KBM-7 (cell line): ENCODE measurements around the gene ANO10.

Experiments
- DNase-seq: peaks from one replicate; pipeline ENCODE4 v3.0.0-alpha.2; 2015
- in situ Hi-C: fragments of 300-500 bp; cut with MboI; formaldehyde crosslinking; loops from 2 replicates; pipeline ENCODE4 v1.14.3; 2020; ENCODE audit warnings: low sequenced_read_pairs, low pct_unique_long_range_greater_than_20kb, mixed read lengths

Gene ANO10

GRCh38 chr3:43345877-43346276 is 275.9 kb downstream of the ANO10 start:
- in situ Hi-C loops: no loop called here
- DNase-seq: no peak

- in situ Hi-C loops: no loop called here
- DNase-seq: no peak
Measured at GRCh38 chr3:43345246-43345645, 276.6 kb downstream of the ANO10 start.

GRCh38 chr3:43344520-43344919 is 277.3 kb downstream of the ANO10 start:
- in situ Hi-C loops: no loop called here
- no peak for DNase-seq

- DNase-seq: no peak
- in situ Hi-C loops: no loop called here
Measured at GRCh38 chr3:43343815-43344214, 278.0 kb downstream of the ANO10 start.

- in situ Hi-C loops: no loop called here
- DNase-seq: no peak
Measured at GRCh38 chr3:43343185-43343584, 278.6 kb downstream of the ANO10 start.

- no peak for DNase-seq
- in situ Hi-C loops: no loop called here
Measured at GRCh38 chr3:43341788-43342187, 280.0 kb downstream of the ANO10 start.

- no peak for DNase-seq
- in situ Hi-C loops: no loop called here
Measured at GRCh38 chr3:43340403-43340802, 281.4 kb downstream of the ANO10 start.

GRCh38 chr3:43338295-43338694 is 283.5 kb downstream of the ANO10 start:
- in situ Hi-C loops: no loop called here
- no peak for DNase-seq

- in situ Hi-C loops: no loop called here
- no peak for DNase-seq
Measured at GRCh38 chr3:43335799-43336198, 286.0 kb downstream of the ANO10 start.

GRCh38 chr3:43334976-43335375 is 286.8 kb downstream of the ANO10 start:
- in situ Hi-C loops: no loop called here

GRCh38 chr3:43331381-43331780 is 290.4 kb downstream of the ANO10 start:
- no peak for DNase-seq
- in situ Hi-C loops: no loop called here

More at GRCh38 chr3:43334976-43335375, 286.8 kb downstream of the ANO10 start:
- no peak for DNase-seq

GRCh38 chr3:43330981-43331380 is 290.8 kb downstream of the ANO10 start:
- in situ Hi-C loops: no loop called here
- no peak for DNase-seq

GRCh38 chr3:43328653-43329052 is 293.2 kb downstream of the ANO10 start:
- in situ Hi-C loops: no loop called here
- DNase-seq: no peak

GRCh38 chr3:43327582-43327979 is 294.2 kb downstream of the ANO10 start:
- DNase-seq: peak; percentile 11
- in situ Hi-C loops: no loop called here

GRCh38 chr3:43326891-43327581 is 294.8 kb downstream of the ANO10 start:
- peak; percentile 47 for DNase-seq
- in situ Hi-C loops: no loop called here

- in situ Hi-C loops: no loop called here
- no peak for DNase-seq
Measured at GRCh38 chr3:43323541-43323940, 298.3 kb downstream of the ANO10 start.

- in situ Hi-C loops: no loop called here
- no peak for DNase-seq
Measured at GRCh38 chr3:43320288-43320687, 301.5 kb downstream of the ANO10 start.

- in situ Hi-C loops: no loop called here
- no peak for DNase-seq
Measured at GRCh38 chr3:43319794-43320193, 302.0 kb downstream of the ANO10 start.

GRCh38 chr3:43319376-43319775 is 302.4 kb downstream of the ANO10 start:
- in situ Hi-C loops: no loop called here
- no peak for DNase-seq

- in situ Hi-C loops: no loop called here
- no peak for DNase-seq
Measured at GRCh38 chr3:43317461-43318316, 304.1 kb downstream of the ANO10 start.
